ENCODE data around the gene KMT2C.
"Not testable (repeated sequence)": the region's sequence is repeated elsewhere in the genome, so short reads cannot be mapped to it uniquely, and the experiment has no call there.

Gene KMT2C

DNA sequence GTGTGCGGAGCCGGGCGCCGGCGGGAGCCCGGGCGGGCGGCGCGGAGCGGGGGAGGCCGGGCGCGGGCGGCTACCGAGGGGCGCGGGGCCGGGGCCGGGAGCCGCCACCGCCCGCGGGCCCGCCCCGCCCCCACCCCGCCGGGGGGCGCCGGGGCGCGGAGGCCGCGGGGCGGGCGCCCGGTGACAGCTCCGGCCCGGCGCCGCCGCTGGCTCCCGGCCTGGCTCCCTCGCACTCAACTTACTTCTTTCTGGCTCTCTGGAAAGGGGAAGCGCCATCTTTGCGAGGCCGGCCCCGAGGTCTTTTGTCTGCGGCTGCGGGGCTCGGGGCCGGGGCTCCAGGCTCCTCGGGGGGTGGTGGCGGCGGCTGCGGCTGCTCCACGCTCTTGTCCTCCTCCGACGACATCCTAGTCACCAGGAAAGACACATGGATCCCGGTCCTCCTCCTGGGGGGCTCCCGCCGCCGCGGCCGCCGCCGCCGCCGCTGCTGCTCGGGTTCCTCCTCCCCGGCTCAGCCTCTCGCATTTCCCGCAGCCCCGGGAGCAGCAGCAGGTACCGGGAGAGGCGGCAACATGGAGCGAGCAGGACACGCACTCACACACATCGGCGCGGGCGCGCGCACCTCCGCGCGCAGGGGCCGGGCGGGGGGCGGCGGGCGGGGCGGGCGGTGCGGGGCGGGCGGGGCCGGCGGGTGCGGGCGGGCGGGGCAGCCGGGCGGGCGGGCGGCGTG is at the start of gene KMT2C:
KMT2C (minus strand) TSS at position 620 of the 727 bp plus-strand sequence; CDS start at position 403, 217 bp downstream.
- peak; percentile 69 for DNase-seq

DNA sequence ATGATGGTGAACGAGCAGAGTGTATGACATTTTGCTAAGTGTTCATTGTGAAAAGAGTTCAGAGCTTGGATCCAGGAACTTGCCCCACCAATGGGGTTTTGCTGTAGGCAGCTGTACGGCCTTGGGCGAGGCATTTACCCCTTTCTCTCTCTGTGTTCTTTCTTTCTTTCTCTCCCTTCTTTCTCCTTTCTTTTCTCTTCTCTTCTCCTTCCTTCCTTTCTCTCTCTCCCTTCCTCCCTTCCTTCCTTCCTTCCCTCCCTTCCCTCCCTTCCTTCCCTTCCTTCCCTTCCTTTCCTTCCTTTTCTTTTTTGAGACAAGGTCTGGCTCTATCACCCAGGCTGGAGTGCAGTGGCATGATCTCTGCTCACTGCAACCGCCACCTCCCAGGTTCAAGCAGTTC is 45.3 kb upstream of the KMT2C start:
- DNase-seq, result no peak

- DNase-seq, result no peak
Measured at GRCh38 chr7:152480664-152481063, 44.9 kb upstream of the KMT2C start.

- no peak for DNase-seq
Measured at GRCh38 chr7:152479595-152479994, 43.8 kb upstream of the KMT2C start.

GRCh38 chr7:152478140-152478539 is 42.3 kb upstream of the KMT2C start:
- peak; percentile 30 for DNase-seq

DNA sequence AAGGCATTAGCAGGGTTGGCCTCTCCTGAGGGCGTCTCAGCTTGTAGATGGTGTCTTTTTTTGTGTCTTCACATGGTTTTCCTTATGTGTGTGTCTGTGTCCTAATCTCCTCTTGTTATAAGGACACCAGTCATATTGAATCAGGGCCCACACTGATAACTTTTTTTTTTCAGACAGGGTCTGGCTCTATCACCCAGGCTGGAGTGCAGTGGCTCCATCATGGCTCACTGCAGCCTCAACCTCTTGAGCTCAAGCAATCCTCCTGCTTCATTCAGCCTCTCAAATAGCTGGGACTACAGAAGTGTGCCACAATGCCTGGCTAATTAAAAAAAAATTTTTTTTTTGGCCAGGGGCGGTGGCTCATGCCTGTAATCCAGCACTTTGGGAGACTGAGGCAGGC is 41.3 kb upstream of the KMT2C start:
- DNase-seq, result no peak

DNA sequence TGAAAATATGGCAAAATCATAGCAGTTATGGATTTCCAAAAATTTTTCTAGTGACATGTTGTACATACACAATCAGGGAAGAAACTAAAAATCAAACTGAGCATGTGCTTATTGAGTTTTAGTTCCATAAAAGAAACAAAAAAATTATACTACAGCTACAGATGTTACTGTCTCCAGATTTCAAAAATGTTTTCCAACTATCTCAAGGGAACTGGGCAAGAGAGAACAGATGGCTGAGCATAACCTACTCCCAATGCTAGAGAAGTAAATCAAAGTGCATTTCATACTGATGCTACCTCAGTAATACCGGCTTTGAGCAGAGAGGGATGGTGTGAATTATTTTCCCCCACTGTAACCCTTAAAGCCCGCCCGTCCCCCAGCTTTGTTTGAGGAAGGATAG is 40.7 kb upstream of the KMT2C start:
- DNase-seq, result no peak

DNA sequence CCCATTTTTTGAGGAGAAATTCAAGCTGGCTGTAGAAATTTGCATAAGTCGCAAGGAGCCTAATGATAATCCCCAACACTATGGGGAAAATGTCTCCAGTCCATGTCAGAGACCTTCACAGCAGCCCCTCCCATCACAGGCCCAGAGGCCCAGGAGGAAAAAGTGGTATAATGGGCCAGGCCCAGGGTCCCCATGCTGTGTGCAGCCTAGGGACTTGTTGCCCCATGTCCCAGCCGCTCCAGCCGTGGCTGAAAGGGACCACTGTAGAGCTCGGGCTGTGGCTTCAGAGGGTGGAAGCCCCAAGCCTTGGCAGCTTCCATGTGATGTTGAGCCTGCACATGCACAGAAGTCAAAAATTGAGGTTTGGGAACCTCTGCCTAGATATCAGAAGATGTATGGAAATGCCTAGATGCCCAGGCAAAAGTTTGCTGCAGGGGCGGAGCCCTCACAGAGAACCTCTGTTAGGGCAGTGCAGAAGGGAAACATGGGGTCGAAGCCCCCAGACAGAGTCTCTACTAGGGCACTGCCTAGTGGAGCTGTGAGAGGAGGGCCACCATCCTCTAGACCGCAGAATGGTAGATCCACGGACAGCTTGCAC is 35.3 kb upstream of the KMT2C start:
- not testable (repeated sequence) for DNase-seq

GRCh38 chr7:152470251-152471022 is 34.6 kb upstream of the KMT2C start:
- not testable (repeated sequence) for DNase-seq

DNA sequence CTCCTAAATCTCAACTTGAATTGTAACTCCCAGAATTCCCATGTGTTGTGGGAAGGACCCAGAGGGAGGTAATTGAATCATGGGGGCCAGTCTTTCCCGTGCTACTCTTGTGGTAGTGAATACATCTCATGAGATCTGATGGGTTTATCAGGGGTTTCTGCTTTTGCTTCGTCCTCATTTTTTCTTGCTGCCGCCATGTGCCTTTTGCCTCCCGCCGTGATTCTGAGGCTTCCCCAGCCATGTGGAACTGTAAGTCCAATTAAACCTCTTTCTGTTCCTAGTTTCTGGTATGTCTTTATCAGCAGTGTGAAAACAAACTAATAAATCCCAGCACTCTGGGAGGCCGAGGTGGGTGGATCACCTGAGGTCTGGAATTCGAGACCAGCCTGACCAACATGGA is 33.8 kb upstream of the KMT2C start:
- DNase-seq, result not testable (repeated sequence)

DNA sequence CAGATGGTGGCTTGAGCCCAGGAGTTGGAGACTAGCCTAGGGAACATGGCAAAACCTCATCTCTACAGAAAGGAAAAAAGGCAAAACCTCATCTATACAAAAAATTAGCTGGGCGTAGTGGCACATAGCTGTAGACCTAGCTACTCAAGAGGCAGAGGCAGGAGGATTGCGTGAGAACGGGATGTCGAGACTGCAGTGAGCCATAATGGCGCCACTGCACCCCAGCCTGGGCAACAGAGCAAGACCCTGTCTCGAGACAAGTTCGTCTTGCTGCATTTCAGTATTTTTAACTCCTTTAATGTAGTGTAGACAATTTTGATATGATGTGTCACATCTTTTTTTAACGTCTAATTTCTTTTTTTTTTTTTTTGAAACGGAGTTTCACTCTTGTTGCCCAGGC is 31.4 kb upstream of the KMT2C start:
- DNase-seq, result no peak

- no peak for DNase-seq
Measured at GRCh38 chr7:152465119-152465387, 29.2 kb upstream of the KMT2C start.

- DNase-seq, result peak; percentile 71
Measured at GRCh38 chr7:152464312-152465118, 28.7 kb upstream of the KMT2C start.

- peak; percentile 99 for DNase-seq
Measured at GRCh38 chr7:152463709-152464311, 28.0 kb upstream of the KMT2C start.

- DNase-seq, result peak; percentile 83
Measured at GRCh38 chr7:152462995-152463708, 27.3 kb upstream of the KMT2C start.

- DNase-seq, result no peak
Measured at GRCh38 chr7:152459724-152460251, 24.0 kb upstream of the KMT2C start.

DNA sequence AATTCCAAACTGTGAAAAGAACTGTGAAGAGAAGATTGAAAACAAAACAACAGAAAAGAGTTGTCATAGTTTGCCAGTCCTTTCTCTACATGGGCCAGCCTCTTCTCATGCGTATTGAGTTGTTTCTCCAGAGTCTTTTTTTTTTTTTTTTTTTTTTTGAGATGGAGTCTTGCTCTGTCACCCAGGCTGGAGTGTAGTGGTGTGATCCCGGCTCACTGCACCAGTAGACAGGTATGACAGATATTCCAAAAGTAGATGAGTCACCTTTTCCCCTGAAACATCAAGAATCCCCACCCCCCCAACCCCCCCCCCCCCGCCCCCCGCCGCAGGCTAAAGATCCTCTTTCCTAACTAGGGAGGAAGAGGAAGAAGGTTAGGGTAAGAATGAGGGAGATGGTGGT is 15.6 kb upstream of the KMT2C start:
- DNase-seq, result no peak

GRCh38 chr7:152445386-152446008 is 9.7 kb upstream of the KMT2C start:
- DNase-seq, result not testable (repeated sequence)

GRCh38 chr7:152443586-152443985 is 7.8 kb upstream of the KMT2C start:
- DNase-seq, result no peak

GRCh38 chr7:152442330-152442835 is 6.6 kb upstream of the KMT2C start:
- DNase-seq, result no peak

- not testable (repeated sequence) for DNase-seq
Measured at GRCh38 chr7:152441810-152442209, 6.0 kb upstream of the KMT2C start.

Data from NCI-H526 treated with DMSO at 0.1 percent for 48 hours (cell line).